DOHH2 (cell line): ENCODE data around the gene CTBS.

Source experiments
- CTCF ChIP-seq: fragments of 200-600 bp; sonication (generic); IDR thresholded peaks from one replicate; pipeline ENCODE4 v1.5.1; 2014; ENCODE audit warnings: antibody characterized with exemption, mild to moderate bottlenecking, low read depth, low read length; ENCODE audit not compliant: poor library complexity, severe bottlenecking
- EZH2phosphoT487 ChIP-seq: fragments of 200-600 bp; sonication (generic); IDR thresholded peaks from 2 replicates; pipeline ENCODE4 v1.6.1; 2017; ENCODE audit warnings: borderline replicate concordance, mild to moderate bottlenecking, antibody characterized with exemption, low read length, moderate library complexity, mixed read lengths

GRCh38 chr1:84570436-84571149, 3.6 kb downstream of the CTBS start:
- no peak for TF ChIP-seq CTCF
- TF ChIP-seq EZH2phosphoT487 = no peak
